Fibroblast of skin of scalp (primary cell): ENCODE data around the gene PEX5L.
A peak's percentile ranks its signal among the peaks of the same experiment; 100 is the strongest.

Experiments used
- DNase-seq: peaks from one replicate; pipeline ENCODE4 v3.0.0-alpha.2; 2013

PEX5L gene

DNA sequence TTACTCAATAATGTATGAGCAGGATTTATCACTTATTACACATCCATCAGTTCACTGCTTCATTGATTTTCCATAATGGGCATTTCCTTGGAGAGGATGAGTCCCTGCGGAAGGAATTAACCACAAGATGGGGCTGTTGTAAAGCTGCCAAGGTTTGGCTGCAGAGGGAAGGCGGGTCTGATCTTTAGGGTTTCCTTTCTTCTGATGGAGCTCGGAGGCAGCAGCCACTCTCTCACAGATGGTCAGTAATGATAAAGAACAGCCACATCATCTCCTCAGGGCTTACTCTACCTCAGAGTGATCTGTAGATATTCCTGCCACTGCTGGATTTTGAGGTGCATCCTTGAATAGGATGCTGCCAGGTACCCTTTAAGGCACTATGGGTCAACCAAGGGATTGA is 268.7 kb downstream of the PEX5L start:
- peak; percentile 74 for DNase-seq

DNA sequence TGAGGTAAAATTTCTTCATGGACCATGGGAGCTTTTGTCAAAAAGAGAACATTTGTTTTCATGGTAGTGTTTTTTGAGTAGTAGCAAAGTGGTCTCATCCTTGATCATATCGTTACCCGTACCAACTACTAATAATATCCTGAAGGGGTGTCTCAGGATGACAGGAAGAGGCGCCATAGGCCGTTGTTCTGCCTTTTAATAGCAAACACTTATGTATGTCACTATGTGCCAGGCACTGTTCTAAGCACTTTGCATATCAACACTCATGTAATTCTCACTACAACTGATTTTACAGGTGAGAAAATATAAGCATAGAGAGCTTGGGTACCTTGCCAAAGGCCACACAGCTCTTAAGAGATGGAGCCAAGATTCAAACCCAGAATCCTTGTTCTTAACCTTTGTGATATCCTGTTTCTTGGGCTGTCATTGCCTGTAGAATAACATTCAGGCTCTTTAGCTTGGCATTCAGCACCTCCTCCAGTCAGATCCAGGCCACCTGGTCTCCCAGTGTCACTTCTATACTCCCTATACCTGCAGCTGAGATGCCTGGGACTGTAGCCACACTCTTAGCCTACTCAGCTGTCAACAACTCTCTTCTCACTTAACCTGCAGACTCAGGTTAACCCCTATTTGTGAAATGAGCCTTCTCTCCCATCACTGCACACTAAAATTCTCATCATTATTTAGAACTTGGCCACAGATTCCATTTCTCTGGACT is 270.2 kb downstream of the PEX5L start:
- no peak for DNase-seq

DNA sequence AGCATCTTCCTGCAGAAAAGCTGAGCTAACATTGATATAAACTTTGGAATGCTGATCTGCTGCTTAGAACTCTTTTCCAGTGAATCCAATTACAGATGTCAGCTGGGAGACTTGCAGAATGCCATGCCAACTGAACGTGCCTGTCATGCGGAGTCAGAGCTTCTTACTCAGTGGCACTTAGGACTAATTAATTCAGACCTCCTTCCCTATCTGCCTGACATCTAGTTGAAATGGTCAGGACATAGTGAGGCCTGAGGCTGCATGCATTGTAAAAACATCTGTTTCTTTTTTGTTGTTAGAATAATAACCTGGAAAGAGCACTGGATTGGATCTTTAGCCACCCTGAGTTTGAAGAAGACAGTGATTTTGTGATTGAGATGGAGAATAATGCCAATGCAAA is 271.3 kb downstream of the PEX5L start:
- no peak for DNase-seq

DNA sequence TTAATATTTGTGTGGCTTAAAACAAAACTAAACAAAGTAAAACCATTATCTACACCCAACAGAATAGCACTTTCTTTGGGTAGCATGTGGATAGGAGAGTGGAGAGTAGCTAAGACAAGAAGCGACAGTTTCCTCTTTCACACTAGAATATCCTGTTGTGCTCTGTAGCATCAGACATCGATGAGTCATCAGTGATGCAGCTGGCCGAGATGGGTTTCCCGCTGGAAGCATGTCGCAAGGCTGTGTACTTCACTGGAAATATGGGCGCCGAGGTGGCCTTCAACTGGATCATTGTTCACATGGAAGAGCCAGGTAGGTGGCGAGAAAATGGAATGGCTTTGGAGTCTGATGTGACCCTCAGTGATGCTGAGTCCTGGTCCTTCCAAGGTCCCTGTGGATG is 275.8 kb downstream of the PEX5L start:
- peak; percentile 37 for DNase-seq

DNA sequence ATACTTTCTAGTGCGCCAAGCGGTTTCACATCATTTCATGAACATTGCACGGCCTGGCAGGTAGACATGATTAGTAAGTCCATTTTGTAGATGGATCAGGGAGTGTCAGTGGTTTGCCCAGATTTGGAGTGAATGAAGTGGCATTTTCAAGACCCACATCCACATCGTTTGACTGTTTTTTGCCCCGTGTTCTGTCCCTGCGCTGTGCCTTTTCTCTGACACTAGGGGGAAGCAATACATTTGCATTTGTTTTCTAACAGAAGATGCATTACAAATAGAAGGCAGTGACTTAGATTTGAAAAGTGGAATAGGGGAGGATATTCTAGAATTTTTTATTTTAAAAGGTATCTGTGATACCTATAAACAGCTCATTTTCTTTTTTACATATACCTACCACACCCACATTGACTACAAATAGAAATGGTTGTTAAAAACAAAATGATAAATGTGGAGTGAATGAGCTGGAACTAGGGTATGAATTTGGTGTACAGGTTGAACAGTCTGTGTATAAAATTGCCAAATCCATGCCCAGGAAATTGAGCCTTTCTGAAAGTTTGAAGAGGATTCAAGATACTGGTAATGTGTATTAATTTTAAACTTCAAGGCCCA is 285.9 kb downstream of the PEX5L start:
- DNase-seq: peak; percentile 24

DNA sequence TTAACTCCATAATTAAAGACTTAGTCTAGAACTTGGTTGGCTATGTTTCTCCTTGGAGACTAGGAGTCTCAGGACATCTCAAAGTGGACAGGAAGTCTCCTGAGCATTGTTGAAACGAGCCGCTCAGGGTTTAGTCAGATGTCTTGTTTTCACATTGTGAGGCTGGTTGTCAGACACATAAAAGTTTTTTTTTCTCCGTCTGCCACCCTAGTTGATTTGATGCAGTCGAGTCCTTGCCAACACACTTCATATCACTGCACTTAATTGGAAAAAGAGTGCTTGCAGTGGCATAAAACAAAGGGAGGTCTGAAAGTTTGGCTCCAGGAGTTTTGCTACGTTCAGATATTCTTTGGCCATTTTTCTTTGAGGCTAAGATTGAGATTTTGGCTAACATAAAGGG is 291.0 kb downstream of the PEX5L start:
- DNase-seq: no peak

DNA sequence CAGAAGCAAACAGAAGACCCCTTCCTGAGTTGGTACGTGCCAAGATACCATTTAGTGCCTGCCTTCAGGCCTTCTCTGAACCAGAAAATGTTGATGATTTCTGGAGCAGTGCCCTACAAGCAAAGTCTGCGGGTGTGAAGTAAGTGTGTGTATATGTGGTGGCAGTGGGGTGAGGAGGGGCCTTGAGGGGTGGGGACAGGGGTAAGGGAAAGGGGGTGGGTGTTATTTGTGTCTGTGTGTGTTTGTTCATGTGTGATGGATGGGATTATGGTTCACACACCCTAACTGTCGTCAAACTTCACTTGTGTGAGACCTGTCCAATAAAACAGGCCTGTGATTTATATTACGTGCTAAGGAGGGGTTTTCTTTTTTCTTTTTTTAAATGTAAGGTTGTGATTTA is 291.7 kb downstream of the PEX5L start:
- DNase-seq: no peak
